Karpas-422 (cell line): ENCODE data around the gene RALGDS. TPM values are rescaled to one million over a fixed set of nuclear protein-coding genes. Genes with fewer than 3 reads are reported as not detected.
"Not testable (repeated sequence)": the region's sequence is repeated elsewhere in the genome, so short reads cannot be mapped to it uniquely, and the experiment has no call there.

Experiments used
- DNase-seq: peaks from one replicate; pipeline ENCODE4 v3.0.0-alpha.2; 2015
- H2AFZ ChIP-seq: fragments of 200-600 bp; sonication (generic); 2 replicates; pipeline ENCODE4 v1.6.1; 2014; ENCODE audit warnings: antibody characterized with exemption, low read length, mixed read lengths
- H3K27ac ChIP-seq: fragments of 200-600 bp; sonication (generic); 2 replicates; pipeline ENCODE4 v1.5.1; 2014; ENCODE audit warnings: mild to moderate bottlenecking, low read length, moderate library complexity
- H3K27me3 ChIP-seq: fragments of 200-600 bp; sonication (generic); 2 replicates; pipeline ENCODE4 v1.6.1; 2014; ENCODE audit warnings: low read length, mixed read lengths
- H3K36me3 ChIP-seq: fragments of 200-600 bp; sonication (generic); 2 replicates; pipeline ENCODE4 v1.6.1; 2014; ENCODE audit warnings: low read length, mixed read lengths; ENCODE audit not compliant: insufficient read depth
- H3K4me1 ChIP-seq: fragments of 200-600 bp; sonication (generic); 2 replicates; pipeline ENCODE4 v1.6.1; 2014; ENCODE audit warnings: mild to moderate bottlenecking, low read length, mixed read lengths
- H3K4me2 ChIP-seq: fragments of 200-600 bp; sonication (generic); 2 replicates; pipeline ENCODE4 v1.6.1; 2014; ENCODE audit warnings: low read length, low read depth, mild to moderate bottlenecking; ENCODE audit not compliant: poor library complexity, severe bottlenecking
- H3K4me3 ChIP-seq: fragments of 200-600 bp; sonication (generic); 2 replicates; pipeline ENCODE4 v1.5.1; 2014; ENCODE audit warnings: mild to moderate bottlenecking, antibody characterized with exemption, low read length, mixed read lengths
- H3K79me2 ChIP-seq: fragments of 200-600 bp; sonication (generic); 2 replicates; pipeline ENCODE4 v1.6.1; 2014; ENCODE audit warnings: mild to moderate bottlenecking, low read length, mixed read lengths
- H3K9ac ChIP-seq: fragments of 200-600 bp; sonication (generic); 2 replicates; pipeline ENCODE4 v1.6.0; 2014; ENCODE audit warnings: low read length
- H3K9me2 ChIP-seq: fragments of 200-600 bp; sonication (generic), shearing (Covaris generic); replicated peaks from 2 replicates; pipeline ENCODE4 v1.6.0; 2014; ENCODE audit warnings: mild to moderate bottlenecking, low read length, moderate library complexity; ENCODE audit not compliant: insufficient read depth
- H3K9me3 ChIP-seq: fragments of 300-700, 200-600 bp; sonication (generic); 2 replicates; pipeline ENCODE4 v1.6.1; 2014; ENCODE audit warnings: low read length, mixed read lengths
- H4K20me1 ChIP-seq: fragments of 200-600 bp; sonication (generic); 2 replicates; pipeline ENCODE4 v1.6.1; 2014; ENCODE audit warnings: mild to moderate bottlenecking, antibody characterized with exemption, low read length, low read depth; ENCODE audit not compliant: insufficient read depth
- total RNA-seq: library from RNA; depleted of rRNA; stranded (reverse); fragments of >200 nt; shearing (Covaris generic); gene quantifications from 2 replicates; pipeline ENCODE4 v1.2.3, GENCODE V29; 2014; ENCODE audit warnings: low replicate concordance

RALGDS gene
- total RNA-seq, 1 experiment from 2014 or later = 69.2 TPM

DNA sequence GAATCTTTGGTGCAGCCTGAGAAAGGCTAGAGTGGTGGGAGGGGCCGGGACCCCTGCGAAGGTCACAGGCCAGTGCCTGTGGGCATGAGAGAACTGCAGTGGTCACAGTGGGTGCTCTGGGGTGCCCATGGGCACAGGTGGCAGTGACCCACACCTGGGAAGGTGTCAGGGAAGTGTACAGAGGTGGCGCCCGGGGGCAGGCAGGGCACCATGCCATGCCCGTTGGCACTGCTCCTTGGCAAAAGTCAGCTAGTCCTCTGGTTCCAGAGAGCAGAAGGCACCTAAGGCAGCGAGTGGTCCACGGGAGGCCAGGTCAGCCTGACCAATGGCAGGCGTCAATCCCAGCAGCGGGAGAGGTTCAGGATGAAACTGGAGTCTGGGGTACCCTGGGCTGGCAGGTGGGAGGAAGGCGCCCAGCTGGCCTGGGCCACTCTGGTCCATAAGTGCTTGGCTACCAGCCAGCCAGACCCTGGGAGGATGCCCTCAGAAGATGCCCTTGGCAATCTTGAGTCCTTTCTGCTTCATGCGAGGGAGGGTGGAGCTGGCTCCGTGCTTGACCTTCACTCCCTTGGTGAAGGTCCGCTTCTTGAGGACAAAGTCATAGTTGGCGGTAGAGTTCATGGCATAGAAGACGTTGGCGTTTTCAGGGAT lies 22.8 kb downstream of the RALGDS start:
- Histone ChIP-seq H3K4me2 (no peak overlapping the region), H3K9ac (no peak overlapping the region), H3K27me3 (no peaks in the 10 kb centered on the region), H3K4me1 (no peaks in the 10 kb centered on the region), H4K20me1 (no peaks in the 10 kb centered on the region), H3K79me2 (no peaks in the 10 kb centered on the region), H3K9me2 (no peaks in the 10 kb centered on the region), H2AFZ (no peak overlapping the region), H3K27ac (no peak overlapping the region), H3K9me3 (no peaks in the 10 kb centered on the region), H3K36me3 (peaks cover 56% of the 10 kb centered on the region), H3K4me3 (no peak overlapping the region)
- no peak for DNase-seq

DNA sequence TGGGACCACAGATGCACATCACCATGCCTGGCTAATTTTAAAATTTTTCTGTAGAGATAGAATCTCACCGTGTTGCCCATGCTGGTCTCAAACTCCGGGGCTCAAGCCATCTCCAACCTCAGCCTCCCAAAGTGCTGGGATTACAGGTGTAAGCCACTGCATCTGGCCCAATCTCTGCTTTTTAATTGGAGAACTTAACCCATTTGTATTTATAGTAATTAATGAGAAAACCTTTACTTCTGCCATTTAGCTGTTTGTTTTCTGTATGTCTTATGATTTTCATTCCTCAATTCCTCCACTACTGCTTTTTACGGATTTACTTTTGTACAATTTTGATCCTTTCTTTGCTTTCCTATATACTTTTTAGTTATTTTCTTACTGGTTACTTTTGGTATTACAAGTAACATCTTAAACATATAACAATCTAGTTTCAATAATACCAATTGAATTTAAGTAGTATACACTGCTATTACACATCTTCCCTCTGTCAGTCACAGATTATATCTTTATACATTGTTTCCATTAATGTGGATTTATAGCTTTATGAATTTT lies 26.1 kb downstream of the RALGDS start:
- no peak for DNase-seq

DNA sequence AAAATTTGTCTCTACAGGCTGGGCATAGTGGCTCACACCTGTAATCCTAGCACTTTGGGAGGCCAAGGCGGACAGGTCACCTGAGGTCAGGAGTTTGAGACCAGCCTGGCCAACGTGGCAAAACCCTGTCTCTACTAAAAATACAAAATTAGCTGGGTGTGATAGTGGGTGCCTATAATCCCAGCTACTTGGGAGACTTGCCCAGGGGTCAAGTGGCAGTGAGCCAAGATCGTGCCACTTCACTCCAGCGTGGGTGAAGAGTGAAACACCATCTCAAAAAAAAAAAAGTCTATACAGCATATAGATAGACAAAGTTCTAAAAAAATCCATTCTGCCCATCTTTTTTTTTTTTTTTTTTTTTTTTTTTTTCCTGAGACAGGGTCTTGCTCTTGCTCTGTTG lies 26.7 kb downstream of the RALGDS start:
- H2AFZ ChIP-seq, H3K79me2 ChIP-seq, H3K4me2 ChIP-seq, H3K9me3 ChIP-seq, H3K27ac ChIP-seq, DNase-seq, H3K4me3 ChIP-seq, H4K20me1 ChIP-seq, H3K9ac ChIP-seq, H3K4me1 ChIP-seq, H3K9me2 ChIP-seq, H3K27me3 ChIP-seq: not testable (repeated sequence)
- peaks cover 27% of the 10 kb centered on the region for H3K36me3 ChIP-seq

More for the DNA sequence above, 26.1 kb downstream of the RALGDS start:
- no peak overlapping the region for H3K4me3 ChIP-seq
- no peaks in the 10 kb centered on the region for H3K4me1 ChIP-seq
- no peak overlapping the region for H2AFZ ChIP-seq
- H3K36me3 ChIP-seq = peaks cover 32% of the 10 kb centered on the region
- H3K27me3 ChIP-seq = no peaks in the 10 kb centered on the region
- no peak overlapping the region for H3K9ac ChIP-seq
- H3K79me2 ChIP-seq = no peaks in the 10 kb centered on the region
- no peaks in the 10 kb centered on the region for H3K9me3 ChIP-seq
- H3K27ac ChIP-seq = no peak overlapping the region
- no peak overlapping the region for H3K4me2 ChIP-seq
- H3K9me2 ChIP-seq = no peaks in the 10 kb centered on the region
- no peaks in the 10 kb centered on the region for H4K20me1 ChIP-seq

DNA sequence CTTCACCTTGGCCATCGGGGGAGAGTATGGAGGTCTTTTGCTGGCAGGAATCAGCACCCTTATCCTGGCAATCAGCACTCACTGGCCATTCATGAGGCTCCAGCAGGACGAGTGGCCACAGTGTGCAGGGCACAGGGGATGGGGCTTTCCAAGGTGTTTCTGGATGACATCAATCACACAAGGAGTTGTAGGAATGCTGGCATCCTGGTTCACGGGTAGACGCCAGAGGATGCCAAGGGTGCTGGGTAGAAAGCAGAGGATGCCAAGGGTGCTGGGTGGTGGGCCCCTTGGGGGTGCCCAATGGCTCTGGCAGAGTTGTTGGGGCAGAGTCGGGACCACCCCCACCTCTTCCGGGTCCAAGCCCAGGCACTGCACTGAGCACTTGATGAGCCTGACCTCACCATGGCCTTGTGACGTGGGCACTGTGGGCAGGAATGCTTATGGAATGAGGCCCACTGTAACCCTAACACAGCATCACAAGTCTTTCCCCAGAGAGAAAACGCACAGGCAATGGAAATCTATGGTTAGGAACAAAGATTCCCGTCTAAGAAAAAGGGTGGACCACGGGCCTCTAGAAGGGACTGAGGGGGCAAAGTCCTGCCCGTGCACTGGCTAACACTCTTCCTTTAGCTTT lies 30.2 kb downstream of the RALGDS start:
- Histone ChIP-seq H3K36me3 (no peaks in the 10 kb centered on the region; the same call in 1 of the 2 replicates), H3K4me2 (no peak overlapping the region), H3K9ac (no peak overlapping the region), H3K4me3 (no peak overlapping the region), H3K4me1 (no peaks in the 10 kb centered on the region), H3K27me3 (no peaks in the 10 kb centered on the region), H3K9me3 (no peaks in the 10 kb centered on the region), H2AFZ (no peak overlapping the region), H4K20me1 (no peaks in the 10 kb centered on the region), H3K27ac (no peak overlapping the region), H3K9me2 (no peaks in the 10 kb centered on the region), H3K79me2 (no peaks in the 10 kb centered on the region)
- no peak for DNase-seq

DNA sequence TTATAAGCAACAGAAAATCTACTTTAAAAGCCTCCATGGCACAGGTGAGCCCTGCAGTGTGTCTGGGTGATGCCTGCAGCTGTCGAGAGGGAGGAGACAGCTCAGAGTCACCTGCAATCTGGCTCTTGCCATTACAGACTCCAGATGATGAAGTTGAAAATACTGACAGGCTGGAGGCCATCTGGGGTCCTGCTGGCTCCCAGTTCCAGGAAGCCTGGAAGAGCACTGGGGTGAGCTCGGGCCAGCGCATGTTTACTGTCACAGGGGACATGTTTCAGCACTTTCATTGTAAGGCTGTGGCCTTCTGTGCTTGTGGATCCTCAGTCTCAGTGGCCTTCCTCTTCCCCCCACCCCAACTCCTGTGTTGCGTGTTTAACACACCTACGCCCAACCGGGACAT lies 30.9 kb downstream of the RALGDS start:
- no peak overlapping the region for H3K4me3 ChIP-seq
- H3K36me3 ChIP-seq = no peaks in the 10 kb centered on the region
- H2AFZ ChIP-seq = no peak overlapping the region
- no peaks in the 10 kb centered on the region for H3K9me3 ChIP-seq
- H4K20me1 ChIP-seq = no peaks in the 10 kb centered on the region
- H3K79me2 ChIP-seq = no peaks in the 10 kb centered on the region
- H3K9ac ChIP-seq = no peak overlapping the region
- no peaks in the 10 kb centered on the region for H3K9me2 ChIP-seq
- no peak overlapping the region for H3K27ac ChIP-seq
- H3K27me3 ChIP-seq = no peaks in the 10 kb centered on the region
- DNase-seq = no peak
- H3K4me2 ChIP-seq = no peak overlapping the region
- no peaks in the 10 kb centered on the region for H3K4me1 ChIP-seq

DNA sequence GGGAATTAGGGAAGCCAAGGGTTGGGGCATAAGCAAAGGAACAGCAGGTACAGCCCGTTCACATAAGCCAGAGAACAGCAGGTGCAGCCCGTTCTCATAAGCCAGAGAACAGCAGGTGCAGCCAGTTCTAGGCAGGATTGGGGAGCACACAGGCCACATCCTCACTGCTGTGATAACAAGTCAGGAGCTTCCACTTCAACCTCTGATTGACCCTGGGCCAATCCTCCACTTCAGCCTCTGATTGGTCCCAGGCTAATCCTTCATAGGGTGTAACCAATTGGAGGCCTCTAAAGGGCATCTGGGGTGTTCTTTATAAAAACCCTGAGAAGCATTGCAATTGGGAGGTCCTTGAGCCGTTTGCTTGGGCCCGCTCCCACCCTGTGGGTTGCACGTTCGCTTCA lies 31.8 kb downstream of the RALGDS start:
- Histone ChIP-seq H3K27ac (no peak overlapping the region), H3K4me1 (no peaks in the 10 kb centered on the region), H4K20me1 (no peaks in the 10 kb centered on the region), H2AFZ (no peak overlapping the region), H3K4me3 (no peak overlapping the region), H3K4me2 (no peak overlapping the region), H3K36me3 (no peaks in the 10 kb centered on the region), H3K9me2 (no peaks in the 10 kb centered on the region), H3K9me3 (no peaks in the 10 kb centered on the region), H3K79me2 (no peaks in the 10 kb centered on the region), H3K9ac (no peak overlapping the region), H3K27me3 (no peaks in the 10 kb centered on the region)
- DNase-seq = peak; percentile 73

GRCh38 chr9:133088756-133089155 lies 32.3 kb downstream of the RALGDS start:
- no peaks in the 10 kb centered on the region for H3K79me2 ChIP-seq

GRCh38 chr9:133088146-133088750 lies 32.8 kb downstream of the RALGDS start:
- Histone ChIP-seq H3K4me1 (no peaks in the 10 kb centered on the region), H3K4me3 (no peak overlapping the region), H3K9me3 (no peaks in the 10 kb centered on the region), H3K79me2 (no peaks in the 10 kb centered on the region), H4K20me1 (no peaks in the 10 kb centered on the region), H2AFZ (no peak overlapping the region), H3K36me3 (no peaks in the 10 kb centered on the region), H3K4me2 (no peak overlapping the region), H3K27ac (no peak overlapping the region), H3K9ac (no peak overlapping the region), H3K9me2 (no peaks in the 10 kb centered on the region), H3K27me3 (no peaks in the 10 kb centered on the region)
- DNase-seq = no peak

More at GRCh38 chr9:133088756-133089155, 32.3 kb downstream of the RALGDS start:
- no peaks in the 10 kb centered on the region for H3K4me1 ChIP-seq
- H3K36me3 ChIP-seq = no peaks in the 10 kb centered on the region
- no peaks in the 10 kb centered on the region for H3K9me2 ChIP-seq
- no peak overlapping the region for H3K9ac ChIP-seq
- H4K20me1 ChIP-seq = no peaks in the 10 kb centered on the region
- no peak overlapping the region for H3K4me2 ChIP-seq
- no peak overlapping the region for H3K4me3 ChIP-seq
- H2AFZ ChIP-seq = no peak overlapping the region
- DNase-seq = no peak
- no peaks in the 10 kb centered on the region for H3K9me3 ChIP-seq
- H3K27ac ChIP-seq = no peak overlapping the region
- no peaks in the 10 kb centered on the region for H3K27me3 ChIP-seq
